ENCODE results near the gene SLC2A14. TPM values are rescaled to one million over a fixed set of nuclear protein-coding genes. Genes with fewer than 3 reads are reported as not detected.
"Not testable (repeated sequence)": the region's sequence is repeated elsewhere in the genome, so short reads cannot be mapped to it uniquely, and the experiment has no call there.

Gene SLC2A14
- total RNA-seq, 2 experiments from 2014 or later = 0.13 to 0.18 TPM

- ATAC-seq = no peak
- Mint-ChIP-seq H3K4me3 (no peak overlapping the region), H3K9me3 (ENCODE audit: insufficient read depth) (no peaks in the 10 kb centered on the region), H3K4me1 (ENCODE audit: low read depth) (peaks cover 28% of the 10 kb centered on the region), H3K27ac (no peak overlapping the region), H3K36me3 (ENCODE audit: low read depth) (peaks cover 2% of the 10 kb centered on the region), H3K27me3 (ENCODE audit: low read depth) (peaks cover 4% of the 10 kb centered on the region)
- ChIA-PET CTCF (interaction anchor here (1.6 to 6.4 kb wide), 2 partner anchors 12 to 68 kb away, joined by 3 to 40 read pairs; no protein-coding TSS in a partner anchor), POLR2A (no interaction called here)
- DNase-seq = no peak
Observed at GRCh38 chr12:7864601-7865150, 8.0 kb downstream of the SLC2A14 start.

- ATAC-seq; H3K27me3 Mint-ChIP-seq (ENCODE audit: low read depth); H3K9me3 Mint-ChIP-seq (ENCODE audit: insufficient read depth); H3K36me3 Mint-ChIP-seq (ENCODE audit: low read depth): not testable (repeated sequence)
- Mint-ChIP-seq H3K4me1 (ENCODE audit: low read depth) (peaks cover 31% of the 10 kb centered on the region), H3K4me3 (peak overlapping the region; percentile 28), H3K27ac (peak overlapping the region; percentile 79)
- POLR2A ChIA-PET = interaction anchor here (1.3 kb wide), 1 partner anchor 72 kb away, joined by 4 read pairs; no protein-coding TSS in a partner anchor
- CTCF ChIA-PET = interaction anchor here (0.9 to 6.4 kb wide), 4 partner anchors 43 to 132 kb away, joined by 3 to 40 read pairs (median 6); no protein-coding TSS in a partner anchor
- DNase-seq = peak; percentile 43
Observed at GRCh38 chr12:7862814-7863348, 9.8 kb downstream of the SLC2A14 start.

GRCh38 chr12:7862301-7862700 is 10.4 kb downstream of the SLC2A14 start:
- not testable (repeated sequence) for ATAC-seq
- POLR2A ChIA-PET = interaction anchor here (1.3 kb wide), 1 partner anchor 72 kb away, joined by 4 read pairs; no protein-coding TSS in a partner anchor

DNA sequence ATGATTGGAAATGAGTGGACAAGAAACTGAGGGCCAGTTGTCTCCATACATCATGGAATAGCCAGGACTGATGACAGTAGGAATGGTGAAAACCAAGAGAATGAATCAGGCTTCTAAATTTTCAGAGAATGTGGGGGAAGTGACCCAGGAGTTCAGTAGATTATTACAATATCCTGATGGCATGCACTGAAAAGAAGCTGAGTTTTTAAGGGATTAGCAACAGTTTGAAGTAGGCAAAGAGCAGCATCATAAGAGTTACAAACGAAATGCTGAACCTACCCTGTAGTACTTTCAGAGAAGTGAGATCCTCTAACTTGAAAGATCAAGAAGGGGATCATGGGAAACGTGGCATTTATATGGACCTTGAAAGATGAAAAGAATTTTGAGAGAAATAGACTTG is 13.2 kb downstream of the SLC2A14 start:
- no peaks in the 10 kb centered on the region for H3K9me3 Mint-ChIP-seq (ENCODE audit: insufficient read depth)
- DNase-seq = no peak
- ChIA-PET CTCF (interaction anchor here (0.7 to 6.4 kb wide), 14 partner anchors 11 to 219 kb away, joined by 3 to 40 read pairs (median 4); no protein-coding TSS in a partner anchor), POLR2A (no interaction called here)
- H3K4me1 Mint-ChIP-seq (ENCODE audit: low read depth) = peaks cover 20% of the 10 kb centered on the region
- H3K36me3 Mint-ChIP-seq (ENCODE audit: low read depth) = peaks cover 2% of the 10 kb centered on the region
- H3K4me3 Mint-ChIP-seq = no peak overlapping the region
- H3K27me3 Mint-ChIP-seq (ENCODE audit: low read depth) = peaks cover 7% of the 10 kb centered on the region
- no peak overlapping the region for H3K27ac Mint-ChIP-seq
- ATAC-seq = no peak

More at GRCh38 chr12:7862301-7862700, 10.4 kb downstream of the SLC2A14 start:
- not testable (repeated sequence) for H3K9me3 Mint-ChIP-seq (ENCODE audit: insufficient read depth); DNase-seq; H3K27me3 Mint-ChIP-seq (ENCODE audit: low read depth); H3K36me3 Mint-ChIP-seq (ENCODE audit: low read depth); H3K27ac Mint-ChIP-seq; H3K4me3 Mint-ChIP-seq
- CTCF ChIA-PET = interaction anchor here (0.9 to 6.4 kb wide), 4 partner anchors 43 to 133 kb away, joined by 3 to 40 read pairs (median 6); no protein-coding TSS in a partner anchor
- peaks cover 31% of the 10 kb centered on the region for H3K4me1 Mint-ChIP-seq (ENCODE audit: low read depth)

DNA sequence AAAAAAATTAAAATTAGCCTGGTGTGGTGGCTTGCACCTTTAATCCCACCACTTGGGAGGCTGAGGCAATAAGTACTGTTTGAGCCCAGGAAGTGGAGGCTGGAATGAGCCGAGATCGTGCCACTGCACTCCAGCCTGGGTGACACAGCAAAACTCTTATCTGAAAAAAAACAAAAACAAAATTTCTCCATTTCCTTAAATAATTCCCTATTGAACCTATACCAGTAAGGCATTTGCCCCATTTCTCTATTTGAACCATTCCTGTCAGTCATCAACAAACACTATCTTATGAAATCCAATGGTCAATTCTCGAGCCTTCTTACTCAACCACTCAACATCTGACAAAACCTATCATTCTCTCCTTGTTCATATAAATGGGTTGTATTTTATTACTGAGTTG is 14.7 kb downstream of the SLC2A14 start:
- ChIA-PET CTCF (interaction anchor here (6.4 kb wide), 1 partner anchor 75 kb away, joined by 40 read pairs; no protein-coding TSS in a partner anchor), POLR2A (no interaction called here)
- peaks cover 14% of the 10 kb centered on the region for H3K4me1 Mint-ChIP-seq (ENCODE audit: low read depth)
- no peak for DNase-seq
- ATAC-seq = no peak
- no peak overlapping the region for H3K27ac Mint-ChIP-seq
- peaks cover 15% of the 10 kb centered on the region for H3K27me3 Mint-ChIP-seq (ENCODE audit: low read depth)
- no peaks in the 10 kb centered on the region for H3K9me3 Mint-ChIP-seq (ENCODE audit: insufficient read depth)
- peaks cover 2% of the 10 kb centered on the region for H3K36me3 Mint-ChIP-seq (ENCODE audit: low read depth)
- no peak overlapping the region for H3K4me3 Mint-ChIP-seq

- H3K36me3 Mint-ChIP-seq (ENCODE audit: low read depth) = no peaks in the 10 kb centered on the region
- H3K27me3 Mint-ChIP-seq (ENCODE audit: low read depth) = peaks cover 22% of the 10 kb centered on the region
- POLR2A ChIA-PET = no interaction called here
- peaks cover 9% of the 10 kb centered on the region for H3K4me1 Mint-ChIP-seq (ENCODE audit: low read depth)
- H3K27ac Mint-ChIP-seq = no peak overlapping the region
- no peak for ATAC-seq
- H3K4me3 Mint-ChIP-seq = no peak overlapping the region
- CTCF ChIA-PET = interaction anchor here (1.7 kb wide), 1 partner anchor 77 kb away, joined by 4 read pairs; no protein-coding TSS in a partner anchor
- DNase-seq = no peak
- no peaks in the 10 kb centered on the region for H3K9me3 Mint-ChIP-seq (ENCODE audit: insufficient read depth)
Observed at GRCh38 chr12:7856516-7856915, 16.2 kb downstream of the SLC2A14 start.

- no peak for ATAC-seq
- Mint-ChIP-seq H3K4me1 (ENCODE audit: low read depth) (no peaks in the 10 kb centered on the region), H3K36me3 (ENCODE audit: low read depth) (no peaks in the 10 kb centered on the region), H3K27me3 (ENCODE audit: low read depth) (peaks cover 22% of the 10 kb centered on the region), H3K9me3 (ENCODE audit: insufficient read depth) (no peaks in the 10 kb centered on the region), H3K4me3 (no peak overlapping the region), H3K27ac (no peak overlapping the region)
- no peak for DNase-seq
- POLR2A ChIA-PET = no interaction called here
- CTCF ChIA-PET = interaction anchor here (1.1 kb wide), 1 partner anchor 225 kb away, joined by 3 read pairs; no protein-coding TSS in a partner anchor
Observed at GRCh38 chr12:7853557-7853956, 19.2 kb downstream of the SLC2A14 start.

GRCh38 chr12:7851622-7852081 is 21.1 kb downstream of the SLC2A14 start:
- H3K4me1 Mint-ChIP-seq (ENCODE audit: low read depth); DNase-seq: not testable (repeated sequence)

GRCh38 chr12:7850099-7850498 is 22.6 kb downstream of the SLC2A14 start:
- H3K4me1 Mint-ChIP-seq (ENCODE audit: low read depth); DNase-seq; H3K36me3 Mint-ChIP-seq (ENCODE audit: low read depth); POLR2A ChIA-PET; H3K4me3 Mint-ChIP-seq; H3K27ac Mint-ChIP-seq; ATAC-seq; H3K9me3 Mint-ChIP-seq (ENCODE audit: insufficient read depth); CTCF ChIA-PET: not testable (repeated sequence)
- peaks cover 30% of the 10 kb centered on the region for H3K27me3 Mint-ChIP-seq (ENCODE audit: low read depth)

More at GRCh38 chr12:7851622-7852081, 21.1 kb downstream of the SLC2A14 start:
- H3K36me3 Mint-ChIP-seq (ENCODE audit: low read depth); H3K27ac Mint-ChIP-seq; CTCF ChIA-PET; H3K4me3 Mint-ChIP-seq; ATAC-seq; H3K9me3 Mint-ChIP-seq (ENCODE audit: insufficient read depth); POLR2A ChIA-PET: not testable (repeated sequence)
- peaks cover 30% of the 10 kb centered on the region for H3K27me3 Mint-ChIP-seq (ENCODE audit: low read depth)

GRCh38 chr12:7848098-7848422 is 24.7 kb downstream of the SLC2A14 start:
- H3K36me3 Mint-ChIP-seq (ENCODE audit: low read depth); POLR2A ChIA-PET; CTCF ChIA-PET: not testable (repeated sequence)

DNA sequence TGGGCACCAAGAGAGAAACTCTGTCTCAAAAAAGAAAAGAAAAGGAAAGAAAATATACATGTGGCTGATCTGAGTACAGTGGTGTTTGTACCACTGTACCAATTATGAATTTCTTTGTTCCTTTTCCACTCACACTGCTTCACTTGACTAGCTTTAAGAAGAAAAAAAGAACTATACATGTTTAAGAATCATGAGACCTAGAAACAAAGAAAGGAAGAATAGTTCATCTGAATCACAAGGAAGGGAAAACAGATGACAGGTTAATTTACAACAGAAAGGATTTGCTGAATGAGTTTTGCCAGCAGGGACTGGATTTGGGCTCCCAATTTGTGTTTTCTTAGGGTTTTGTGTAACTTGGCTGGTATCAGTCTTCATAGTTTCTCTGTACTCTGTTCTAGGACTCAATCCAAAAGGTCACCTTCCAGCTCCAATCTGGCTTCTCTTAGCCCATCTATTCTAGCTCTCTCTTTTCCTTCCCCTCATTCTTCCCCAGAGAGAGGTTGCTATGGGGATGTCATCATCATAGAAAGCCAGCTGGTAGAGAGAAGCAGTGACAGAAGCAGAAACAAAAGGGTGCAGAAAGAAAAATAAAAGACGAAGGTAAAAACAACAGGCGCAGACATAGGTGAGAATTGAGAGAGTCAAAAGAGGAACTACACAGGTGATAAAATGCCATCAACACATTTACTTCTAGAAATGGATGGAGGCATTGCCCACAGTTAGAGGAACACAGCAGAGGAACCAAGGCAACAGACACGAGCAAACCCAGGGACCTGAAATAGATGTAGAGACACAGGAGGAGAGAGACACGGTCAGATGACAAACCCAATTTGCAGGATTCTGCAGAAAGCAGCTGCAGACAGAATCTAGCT is 25.3 kb downstream of the SLC2A14 start:
- POLR2A ChIA-PET; H3K36me3 Mint-ChIP-seq (ENCODE audit: low read depth); H3K27ac Mint-ChIP-seq; DNase-seq; ATAC-seq; H3K9me3 Mint-ChIP-seq (ENCODE audit: insufficient read depth); H3K4me3 Mint-ChIP-seq; H3K4me1 Mint-ChIP-seq (ENCODE audit: low read depth): not testable (repeated sequence)
- CTCF ChIA-PET = interaction anchor here (0.6 kb wide), 1 partner anchor 107 kb away, joined by 4 read pairs; no protein-coding TSS in a partner anchor
- peaks cover 22% of the 10 kb centered on the region for H3K27me3 Mint-ChIP-seq (ENCODE audit: low read depth)

More at GRCh38 chr12:7848098-7848422, 24.7 kb downstream of the SLC2A14 start:
- H3K27me3 Mint-ChIP-seq (ENCODE audit: low read depth) = peaks cover 27% of the 10 kb centered on the region
- H3K27ac Mint-ChIP-seq; H3K4me1 Mint-ChIP-seq (ENCODE audit: low read depth); ATAC-seq; H3K4me3 Mint-ChIP-seq; DNase-seq; H3K9me3 Mint-ChIP-seq (ENCODE audit: insufficient read depth): not testable (repeated sequence)

Measured in activated CD8-positive, alpha-beta T cell treated with anti-CD3 and anti-CD28 coated beads, Interleukin-2, amount 10 ng/mL, durations not matched to agents 7 days and 5 days (primary cell).